22Rv1 (cell line): ENCODE data around the gene DGKI.

ENCODE experiments used
- ZFX ChIP-seq: fragments of 450-650 bp; IDR thresholded peaks from 2 replicates; pipeline ENCODE4 v1.6.1; 2017; ENCODE audit warnings: antibody characterized with exemption, borderline replicate concordance
- TF ChIP-seq, protein P1 (sequence below): fragments of 450-650 bp; IDR thresholded peaks from 2 replicates; pipeline ENCODE4 v1.5.1; 2017; ENCODE audit warnings: mild to moderate bottlenecking

DNA sequence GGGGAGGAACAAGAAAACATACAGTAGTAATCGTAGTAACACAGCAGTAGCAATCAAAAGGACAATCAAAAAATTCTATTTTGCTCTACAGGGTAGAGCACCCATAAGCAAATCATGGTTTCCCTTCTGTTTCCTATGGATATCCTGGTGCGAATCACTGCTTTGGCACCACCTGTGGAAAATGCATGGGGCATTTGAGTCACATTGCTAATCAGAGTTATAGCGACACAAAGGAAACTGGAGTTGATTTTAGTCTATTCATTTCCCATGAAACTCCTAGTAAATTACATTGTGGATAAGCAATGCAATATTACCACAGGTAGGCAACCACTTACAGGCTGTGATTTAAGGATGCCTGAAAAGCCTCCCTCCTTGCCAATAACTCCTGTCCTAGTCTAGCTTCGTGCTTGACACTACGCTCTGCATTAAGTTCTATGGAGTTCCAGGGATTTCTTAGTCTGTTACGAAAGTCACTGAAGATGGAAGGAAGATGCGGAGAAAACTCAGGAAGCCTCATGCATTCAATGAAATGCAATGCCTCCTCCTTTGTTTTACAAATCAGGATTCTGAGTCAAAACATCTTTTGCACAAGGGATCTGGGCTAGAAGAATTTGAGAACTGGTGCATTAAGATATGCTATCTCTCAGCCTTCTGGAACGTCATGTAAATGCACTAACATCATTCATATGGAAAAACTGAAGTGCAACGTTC, 188.4 kb downstream of the DGKI start:
- TF ChIP-seq, protein P1, sequence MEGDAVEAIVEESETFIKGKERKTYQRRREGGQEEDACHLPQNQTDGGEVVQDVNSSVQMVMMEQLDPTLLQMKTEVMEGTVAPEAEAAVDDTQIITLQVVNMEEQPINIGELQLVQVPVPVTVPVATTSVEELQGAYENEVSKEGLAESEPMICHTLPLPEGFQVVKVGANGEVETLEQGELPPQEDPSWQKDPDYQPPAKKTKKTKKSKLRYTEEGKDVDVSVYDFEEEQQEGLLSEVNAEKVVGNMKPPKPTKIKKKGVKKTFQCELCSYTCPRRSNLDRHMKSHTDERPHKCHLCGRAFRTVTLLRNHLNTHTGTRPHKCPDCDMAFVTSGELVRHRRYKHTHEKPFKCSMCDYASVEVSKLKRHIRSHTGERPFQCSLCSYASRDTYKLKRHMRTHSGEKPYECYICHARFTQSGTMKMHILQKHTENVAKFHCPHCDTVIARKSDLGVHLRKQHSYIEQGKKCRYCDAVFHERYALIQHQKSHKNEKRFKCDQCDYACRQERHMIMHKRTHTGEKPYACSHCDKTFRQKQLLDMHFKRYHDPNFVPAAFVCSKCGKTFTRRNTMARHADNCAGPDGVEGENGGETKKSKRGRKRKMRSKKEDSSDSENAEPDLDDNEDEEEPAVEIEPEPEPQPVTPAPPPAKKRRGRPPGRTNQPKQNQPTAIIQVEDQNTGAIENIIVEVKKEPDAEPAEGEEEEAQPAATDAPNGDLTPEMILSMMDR = no peak
- no peak for TF ChIP-seq ZFX
